ENCODE data around the gene COL23A1.
"Not testable (repeated sequence)": the region's sequence is repeated elsewhere in the genome, so short reads cannot be mapped to it uniquely, and the experiment has no call there.

DNA sequence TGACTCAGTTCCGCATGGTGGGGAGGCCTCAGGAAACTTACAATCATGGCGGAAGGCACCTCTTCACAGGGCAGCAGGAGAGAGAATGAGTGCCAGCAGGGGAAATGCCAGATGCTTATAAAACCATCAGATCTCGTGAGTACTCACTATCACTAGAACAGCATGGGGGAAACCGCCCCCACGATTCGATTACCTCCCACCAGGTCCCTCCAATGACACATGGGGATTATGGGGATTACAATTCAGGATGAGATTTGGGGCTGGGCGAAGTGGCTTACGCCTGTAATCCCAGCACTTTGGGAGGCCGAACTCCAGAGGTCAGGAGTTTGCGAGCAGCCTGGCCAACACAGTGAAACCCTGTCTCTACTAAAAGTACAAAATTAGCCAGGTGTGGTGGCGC is 392.0 kb downstream of the COL23A1 start:
- TF ChIP-seq EZH2 (IDR thresholded peaks at IDR 0.05; ENCODE audit: borderline replicate concordance, insufficient read depth, low read depth, low read length, poor library complexity, severe bottlenecking) = not testable (repeated sequence)
- TF ChIP-seq, protein P1, sequence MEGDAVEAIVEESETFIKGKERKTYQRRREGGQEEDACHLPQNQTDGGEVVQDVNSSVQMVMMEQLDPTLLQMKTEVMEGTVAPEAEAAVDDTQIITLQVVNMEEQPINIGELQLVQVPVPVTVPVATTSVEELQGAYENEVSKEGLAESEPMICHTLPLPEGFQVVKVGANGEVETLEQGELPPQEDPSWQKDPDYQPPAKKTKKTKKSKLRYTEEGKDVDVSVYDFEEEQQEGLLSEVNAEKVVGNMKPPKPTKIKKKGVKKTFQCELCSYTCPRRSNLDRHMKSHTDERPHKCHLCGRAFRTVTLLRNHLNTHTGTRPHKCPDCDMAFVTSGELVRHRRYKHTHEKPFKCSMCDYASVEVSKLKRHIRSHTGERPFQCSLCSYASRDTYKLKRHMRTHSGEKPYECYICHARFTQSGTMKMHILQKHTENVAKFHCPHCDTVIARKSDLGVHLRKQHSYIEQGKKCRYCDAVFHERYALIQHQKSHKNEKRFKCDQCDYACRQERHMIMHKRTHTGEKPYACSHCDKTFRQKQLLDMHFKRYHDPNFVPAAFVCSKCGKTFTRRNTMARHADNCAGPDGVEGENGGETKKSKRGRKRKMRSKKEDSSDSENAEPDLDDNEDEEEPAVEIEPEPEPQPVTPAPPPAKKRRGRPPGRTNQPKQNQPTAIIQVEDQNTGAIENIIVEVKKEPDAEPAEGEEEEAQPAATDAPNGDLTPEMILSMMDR (IDR thresholded peaks at IDR 0.05) = not testable (repeated sequence)

Measured in B cell (primary cell).